Transverse colon (tissue), 4 donors: ENCODE data around the gene INO80D. TPM values are rescaled to one million over a fixed set of nuclear protein-coding genes. Genes with fewer than 3 reads are reported as not detected.

ENCODE experiments used
- DNase-seq: peaks from one replicate; pipeline ENCODE4 v3.0.0-alpha.2; 2019
- H3K27ac ChIP-seq, 4 donors: fragments of 200-600 bp; sonication (generic); 2 replicates each; pipeline ENCODE4 v1.5.1; 2016 to 2018; ENCODE audit warnings: inconsistent platforms in 4 of 4
- H3K27me3 ChIP-seq: fragments of 200-600 bp; sonication (generic); 2 replicates; pipeline ENCODE4 v1.5.1; 2017; ENCODE audit warnings: inconsistent platforms
- H3K36me3 ChIP-seq, 4 donors: fragments of 200-600 bp; sonication (generic); 2 replicates each; pipeline ENCODE4 v1.5.1; 2017 to 2019; ENCODE audit warnings: inconsistent platforms in 4 of 4
- H3K4me1 ChIP-seq, 4 donors: fragments of 200-600 bp; sonication (generic); 2 replicates each; pipeline ENCODE4 v1.5.1; 2017 to 2020; ENCODE audit warnings: inconsistent platforms in 4 of 4
- H3K4me3 ChIP-seq, 4 donors: fragments of 200-600 bp; sonication (generic); 1 replicate in 1 of 4; 2 replicates in 3 of 4; pipeline versions ENCODE4 v1.5.1 to v1.6.1; 2017 to 2019; ENCODE audit warnings: inconsistent platforms in 4 of 4
- H3K9me3 ChIP-seq, 2 donors: fragments of 200-600 bp; sonication (generic); 2 replicates each; pipeline ENCODE4 v1.5.1; 2017 to 2019; ENCODE audit warnings: inconsistent platforms in 2 of 2
- EP300 ChIP-seq: sonication (generic); formaldehyde crosslinking; IDR thresholded peaks from one replicate; pipeline ENCODE4 v1.6.1; 2017; ENCODE audit warnings: antibody characterized with exemption, low read depth
- POLR2A ChIP-seq: fragments of 450-650 bp; IDR thresholded peaks from one replicate; pipeline ENCODE4 v1.6.1; 2016; ENCODE audit warnings: antibody characterized with exemption, mild to moderate bottlenecking, moderate library complexity
- POLR2AphosphoS5 ChIP-seq, 3 donors: sonication (generic); formaldehyde crosslinking; IDR thresholded peaks; one replicate each; pipeline ENCODE4 v1.6.1; 2016; ENCODE audit warnings: antibody characterized with exemption in 3 of 3
- WGBS, 2 donors: methylation state at CpG; one replicate each; pipeline ENCODE4 v1.1.5; 2018; ENCODE audit warnings: low coverage in 1 of 2; 5-methylcytosine and 5-hydroxymethylcytosine counted together
- in situ Hi-C, 4 donors: fragments of 200-750 bp; cut with MboI; loops; one replicate each; pipeline versions ENCODE4 v1.15.0 to v1.15.1; 2017; ENCODE audit warnings: low sequenced_read_pairs in 3 of 4, low pct_ligation_motif_present in 1 of 4, low pct_unique_long_range_greater_than_20kb in 1 of 4
- intact Hi-C: fragments of 100-400 bp; cut with DNase I; formaldehyde crosslinking; loops from one replicate; pipeline ENCODE4 v1.15.1; 2023; ENCODE audit warnings: low total_unique reads
- total RNA-seq, 4 donors: library from RNA; depleted of rRNA; stranded (reverse); fragments of >200 nt; gene quantifications; one replicate each; pipeline ENCODE4 v1.1.0, GENCODE V29; 2016
- TF ChIP-seq, protein P1 (sequence below), 5 experiments: fragments of 200-600 bp in 3 of 5; fragments of 450-650 bp in 2 of 5; sonication (generic) in 3 of 5; IDR thresholded peaks; 1 replicate in 2 of 5; 2 replicates in 3 of 5; pipeline ENCODE4 v1.5.1; 2016 to 2017; ENCODE audit warnings: antibody characterized with exemption in 5 of 5, inconsistent platforms in 3 of 5, mild to moderate bottlenecking in 2 of 5, moderate library complexity in 1 of 5

INO80D gene
- total RNA-seq, 4 donors from 2014 or later, result 22.9 to 46.8 (median 31.2) TPM

DNA sequence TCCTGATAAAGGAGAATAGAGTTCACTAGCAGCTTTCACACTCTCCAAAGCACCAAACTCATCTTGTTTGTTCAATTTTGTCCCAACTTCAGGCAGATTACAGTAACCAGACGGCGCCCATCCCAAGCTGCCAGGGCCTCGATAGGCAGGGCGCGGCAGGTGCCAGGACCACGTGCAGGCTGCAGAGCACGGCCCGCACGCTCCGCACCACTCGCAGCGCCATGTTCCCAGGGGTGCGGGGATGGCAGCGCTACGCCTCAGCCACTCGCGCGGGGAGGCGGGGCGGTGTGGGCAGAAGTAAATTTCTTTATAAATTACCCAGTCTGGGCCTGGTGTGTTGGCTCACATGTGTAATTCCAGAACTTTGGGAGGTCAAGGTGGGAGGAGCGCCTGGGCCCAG, 30.3 kb upstream of the INO80D start:
- WGBS, 2 donors, result 93% methylated on average over 21 of the region's 21 CpGs; no CpG with 5 or more reads in 1 of the 2 donors
- DNase-seq, result no peak
- Histone ChIP-seq H3K36me3 (peaks cover 0 to 20% (median 9%) of the 10 kb centered on the region in 4 donors), H3K4me3 (no peak overlapping the region), H3K27me3 (no peaks in the 10 kb centered on the region), H3K4me1 (no peaks in the 10 kb centered on the region), H3K27ac (no peak overlapping the region), H3K9me3 (no peaks in the 10 kb centered on the region)
- in situ Hi-C loops (no loop called here), intact Hi-C loops (no loop called here)
- no peak for TF ChIP-seq POLR2A
- no peak for TF ChIP-seq POLR2AphosphoS5 (IDR thresholded peaks at IDR 0.05)
- TF ChIP-seq EP300, result no peak
- TF ChIP-seq, protein P1, sequence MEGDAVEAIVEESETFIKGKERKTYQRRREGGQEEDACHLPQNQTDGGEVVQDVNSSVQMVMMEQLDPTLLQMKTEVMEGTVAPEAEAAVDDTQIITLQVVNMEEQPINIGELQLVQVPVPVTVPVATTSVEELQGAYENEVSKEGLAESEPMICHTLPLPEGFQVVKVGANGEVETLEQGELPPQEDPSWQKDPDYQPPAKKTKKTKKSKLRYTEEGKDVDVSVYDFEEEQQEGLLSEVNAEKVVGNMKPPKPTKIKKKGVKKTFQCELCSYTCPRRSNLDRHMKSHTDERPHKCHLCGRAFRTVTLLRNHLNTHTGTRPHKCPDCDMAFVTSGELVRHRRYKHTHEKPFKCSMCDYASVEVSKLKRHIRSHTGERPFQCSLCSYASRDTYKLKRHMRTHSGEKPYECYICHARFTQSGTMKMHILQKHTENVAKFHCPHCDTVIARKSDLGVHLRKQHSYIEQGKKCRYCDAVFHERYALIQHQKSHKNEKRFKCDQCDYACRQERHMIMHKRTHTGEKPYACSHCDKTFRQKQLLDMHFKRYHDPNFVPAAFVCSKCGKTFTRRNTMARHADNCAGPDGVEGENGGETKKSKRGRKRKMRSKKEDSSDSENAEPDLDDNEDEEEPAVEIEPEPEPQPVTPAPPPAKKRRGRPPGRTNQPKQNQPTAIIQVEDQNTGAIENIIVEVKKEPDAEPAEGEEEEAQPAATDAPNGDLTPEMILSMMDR (IDR thresholded peaks at IDR 0.05), result no peak

DNA sequence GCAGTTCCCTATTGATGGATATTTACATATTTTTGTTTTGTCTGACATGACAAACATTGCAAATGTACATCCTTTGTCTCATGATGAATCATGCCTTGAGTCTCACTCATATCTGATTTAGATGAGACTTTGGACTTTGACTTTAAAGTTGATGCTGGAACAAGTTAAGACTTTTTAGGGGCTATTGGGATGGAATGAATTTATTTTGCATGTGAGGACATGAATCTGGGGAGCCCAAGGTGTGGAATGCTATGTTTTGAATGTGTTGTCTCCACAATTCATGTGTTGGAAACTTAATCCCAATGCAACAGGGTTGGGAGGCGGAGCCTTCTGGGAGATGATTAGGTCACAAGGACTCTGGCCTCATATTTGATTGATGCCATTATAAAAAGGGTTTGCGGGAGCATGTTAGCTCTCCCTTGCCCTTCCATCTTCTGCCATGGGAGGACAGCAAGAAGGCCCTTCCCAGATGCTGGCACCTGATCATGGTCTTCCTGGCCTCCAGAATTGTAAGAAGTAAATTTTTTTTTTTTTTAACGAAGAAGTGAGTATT, 29.1 kb upstream of the INO80D start:
- WGBS, 2 donors, result 93 to 99% methylated on average over 3 of the region's 3 CpGs
- TF ChIP-seq, protein P1 (IDR thresholded peaks at IDR 0.05), result no peak
- TF ChIP-seq EP300 (no peak), POLR2AphosphoS5 (IDR thresholded peaks at IDR 0.05) (no peak)
- intact Hi-C loops, result no loop called here
- H3K9me3 ChIP-seq, result no peaks in the 10 kb centered on the region
- peaks cover 0 to 8% (median 3%) of the 10 kb centered on the region in 4 donors for H3K36me3 ChIP-seq
- H3K27ac ChIP-seq, result no peak overlapping the region
- DNase-seq, result no peak
- H3K4me1 ChIP-seq, result no peaks in the 10 kb centered on the region
- no peaks in the 10 kb centered on the region for H3K27me3 ChIP-seq
- no peak overlapping the region for H3K4me3 ChIP-seq
- in situ Hi-C loops, result no loop called here

DNA sequence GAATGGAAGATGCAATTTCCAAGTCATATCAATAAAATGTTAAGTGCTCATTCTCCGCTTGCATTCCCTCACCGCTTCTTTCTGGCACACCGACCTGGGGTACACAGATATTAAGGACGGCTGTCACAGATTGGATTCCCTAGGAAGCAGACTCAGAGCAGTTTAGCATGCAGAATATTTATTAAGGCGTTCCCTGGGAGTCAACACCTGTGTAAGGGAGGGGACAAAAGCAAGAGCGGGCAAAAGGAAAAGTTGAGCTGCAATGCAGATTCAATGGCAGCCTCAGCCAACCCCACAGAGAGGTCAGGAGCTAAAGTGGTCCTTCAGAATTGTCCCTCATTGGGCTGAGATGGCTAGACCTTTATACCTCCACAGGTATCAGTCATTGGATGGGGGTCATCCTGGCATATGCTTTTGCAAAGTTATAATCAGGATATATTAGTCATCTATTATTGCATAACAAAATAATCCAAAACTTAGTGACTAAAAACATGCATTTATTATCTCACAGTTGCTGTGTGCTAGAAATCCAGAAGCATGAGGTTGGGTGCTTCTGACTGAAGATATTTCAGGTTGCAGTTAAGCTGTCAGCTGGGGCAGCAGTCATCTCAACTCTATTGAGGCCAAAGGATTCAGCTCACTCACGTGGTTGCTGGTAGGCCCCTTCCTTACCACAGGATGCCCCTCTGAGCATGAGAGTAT, 27.0 kb upstream of the INO80D start:
- Histone ChIP-seq H3K4me3 (no peak overlapping the region), H3K27ac (no peak overlapping the region), H3K27me3 (no peaks in the 10 kb centered on the region), H3K9me3 (no peaks in the 10 kb centered on the region), H3K4me1 (no peaks in the 10 kb centered on the region), H3K36me3 (no peaks in the 10 kb centered on the region)
- 90 to 100% methylated on average over 6 to 7 of the region's 7 CpGs for WGBS, 2 donors
- in situ Hi-C loops, result no loop called here
- no peak for DNase-seq
- intact Hi-C loops, result no loop called here
- TF ChIP-seq, protein P1 (IDR thresholded peaks at IDR 0.05), result no peak
- TF ChIP-seq EP300, result no peak

DNA sequence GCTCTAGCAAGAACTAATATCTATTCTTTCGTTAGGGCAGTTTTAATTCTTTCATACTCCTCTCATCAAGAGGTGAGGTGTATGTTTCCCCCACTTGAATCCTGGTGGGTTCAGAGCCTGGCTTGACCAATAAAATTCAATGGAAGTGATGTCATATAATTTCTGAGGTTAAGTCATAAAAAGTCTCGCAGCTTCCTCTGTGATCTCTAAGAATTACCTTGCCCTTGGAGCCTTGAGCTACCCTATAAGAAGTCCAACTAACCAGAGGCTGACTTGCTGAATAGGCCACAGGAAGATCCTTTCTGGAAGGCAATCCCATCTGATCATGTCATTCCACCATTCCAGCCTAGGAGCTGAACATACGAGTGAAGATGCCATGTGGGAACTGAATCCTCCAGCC, 26.1 kb upstream of the INO80D start:
- H3K27me3 ChIP-seq, result no peaks in the 10 kb centered on the region
- intact Hi-C loops, result no loop called here
- 96 to 100% methylated on average over 1 to 3 of the region's 3 CpGs for WGBS, 2 donors
- in situ Hi-C loops, result no loop called here
- H3K36me3 ChIP-seq, result no peaks in the 10 kb centered on the region
- no peak overlapping the region for H3K27ac ChIP-seq
- TF ChIP-seq POLR2AphosphoS5 (IDR thresholded peaks at IDR 0.05) (no peak), EP300 (no peak)
- TF ChIP-seq, protein P1 (IDR thresholded peaks at IDR 0.05), result no peak
- no peaks in the 10 kb centered on the region for H3K9me3 ChIP-seq
- no peak for DNase-seq
- H3K4me1 ChIP-seq, result no peaks in the 10 kb centered on the region
- H3K4me3 ChIP-seq, result no peak overlapping the region
